ENCODE data around the gene MMP10.
"Not testable (repeated sequence)": the region's sequence is repeated elsewhere in the genome, so short reads cannot be mapped to it uniquely, and the experiment has no call there.

The MMP10 gene

DNA sequence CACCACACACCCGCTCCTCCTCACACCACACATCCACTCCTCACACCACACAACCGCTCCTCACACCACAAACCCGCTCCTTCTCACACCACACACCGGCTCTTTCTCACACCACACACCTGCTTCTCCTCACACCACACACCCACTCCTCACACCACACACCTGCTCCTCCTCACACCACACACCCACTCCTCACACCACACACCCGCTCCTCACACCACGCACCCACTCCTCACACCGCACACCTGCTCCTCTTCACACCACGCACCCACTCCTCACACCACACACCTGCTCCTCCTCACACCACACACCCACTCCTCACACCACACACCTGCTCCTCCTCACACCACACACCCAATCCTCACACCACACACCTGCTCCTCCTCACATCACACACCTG, 49.5 kb downstream of the MMP10 start:
- not testable (repeated sequence) for H3K36me3 ChIP-seq (ENCODE audit: control insufficient read depth, insufficient read depth, low read length); H3K4me1 ChIP-seq (ENCODE audit: control insufficient read depth, insufficient read depth, low read length, poor library complexity, severe bottlenecking); H3K9me3 ChIP-seq (ENCODE audit: control insufficient read depth, low read length); H3K27me3 ChIP-seq (replicated peaks; ENCODE audit: control insufficient read depth, insufficient read depth, low read length, poor library complexity, severe bottlenecking); H3K4me3 ChIP-seq (ENCODE audit: insufficient read depth, low read depth, low read length, poor library complexity, severe bottlenecking); H3K27ac ChIP-seq (ENCODE audit: insufficient read depth, low read length, poor library complexity, severe bottlenecking); DNase-seq

DNA sequence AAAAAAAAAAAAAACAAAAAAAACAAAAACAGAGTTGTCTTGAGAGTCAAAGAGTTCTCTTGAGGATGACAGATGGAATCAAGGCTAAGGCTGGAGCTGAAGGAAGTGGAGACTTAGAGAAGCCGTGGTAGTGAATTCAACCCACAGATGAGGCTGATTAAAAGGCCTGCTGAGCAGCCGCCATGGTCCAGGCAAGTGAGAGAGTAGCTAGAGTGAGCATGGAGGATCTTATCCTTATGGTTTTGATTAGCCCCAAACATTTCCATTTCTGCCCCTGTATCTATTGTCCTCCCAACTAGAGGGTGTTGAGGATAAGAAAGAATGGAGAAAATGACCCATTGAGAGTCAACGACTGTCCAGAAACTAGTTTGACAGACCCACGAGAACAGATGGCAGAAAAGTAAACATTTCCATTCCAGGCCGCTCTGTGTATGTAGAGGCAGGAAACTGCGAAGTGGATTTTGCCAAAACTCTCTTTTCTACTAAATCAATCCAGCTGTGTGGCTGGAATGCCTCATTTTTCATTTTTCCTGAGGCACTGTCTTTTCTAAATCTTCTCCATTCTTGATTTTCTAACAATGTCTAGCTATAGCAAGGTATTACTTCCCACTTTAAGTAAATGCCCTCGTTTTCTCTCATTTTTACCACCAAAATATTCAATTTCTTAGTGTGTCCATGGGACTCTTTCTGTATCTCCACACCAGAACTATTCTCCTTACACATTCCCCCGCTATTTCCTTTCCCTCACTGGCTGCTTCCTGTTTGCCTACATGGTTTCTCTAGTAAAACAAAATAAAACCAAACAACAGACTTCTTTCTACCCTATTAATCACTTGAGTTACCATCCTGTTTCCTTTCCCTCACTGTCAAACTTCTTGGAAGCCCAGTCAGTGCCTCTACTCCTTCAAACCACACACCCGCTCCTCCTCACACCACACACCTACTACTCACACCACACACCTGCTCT, 50.3 kb downstream of the MMP10 start:
- Histone ChIP-seq H3K27ac (ENCODE audit: insufficient read depth, low read length, poor library complexity, severe bottlenecking) (no peak overlapping the region), H3K9me3 (ENCODE audit: control insufficient read depth, low read length) (no peaks in the 10 kb centered on the region), H3K4me1 (ENCODE audit: control insufficient read depth, insufficient read depth, low read length, poor library complexity, severe bottlenecking) (no peaks in the 10 kb centered on the region), H3K36me3 (ENCODE audit: control insufficient read depth, insufficient read depth, low read length) (no peaks in the 10 kb centered on the region), H3K4me3 (ENCODE audit: insufficient read depth, low read depth, low read length, poor library complexity, severe bottlenecking) (no peak overlapping the region), H3K27me3 (replicated peaks; ENCODE audit: control insufficient read depth, insufficient read depth, low read length, poor library complexity, severe bottlenecking) (no peaks in the 10 kb centered on the region)
- no peak for DNase-seq

DNA sequence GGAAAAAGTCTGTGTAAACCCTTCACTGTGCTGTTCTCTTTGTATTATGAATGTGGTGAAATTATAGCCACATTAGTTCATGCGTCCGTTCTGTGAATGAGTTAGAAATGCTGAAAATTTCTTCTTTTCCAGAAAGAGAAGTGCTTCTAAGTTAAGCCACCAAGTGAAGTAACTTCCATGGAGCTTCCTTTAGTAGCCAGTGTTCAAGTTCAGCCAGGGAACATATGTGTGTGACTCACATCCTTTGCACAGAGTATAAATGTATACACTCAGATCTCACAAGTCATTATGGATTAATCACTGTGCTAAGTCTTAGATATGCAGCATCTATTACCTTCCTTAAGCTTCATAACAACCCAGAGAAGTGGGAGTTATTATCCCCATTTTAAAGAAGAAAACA, 52.5 kb downstream of the MMP10 start:
- no peak overlapping the region for H3K4me3 ChIP-seq (ENCODE audit: insufficient read depth, low read depth, low read length, poor library complexity, severe bottlenecking)
- no peaks in the 10 kb centered on the region for H3K9me3 ChIP-seq (ENCODE audit: control insufficient read depth, low read length)
- no peaks in the 10 kb centered on the region for H3K27me3 ChIP-seq (replicated peaks; ENCODE audit: control insufficient read depth, insufficient read depth, low read length, poor library complexity, severe bottlenecking)
- no peak for DNase-seq
- no peaks in the 10 kb centered on the region for H3K4me1 ChIP-seq (ENCODE audit: control insufficient read depth, insufficient read depth, low read length, poor library complexity, severe bottlenecking)
- H3K36me3 ChIP-seq (ENCODE audit: control insufficient read depth, insufficient read depth, low read length), result no peaks in the 10 kb centered on the region
- no peak overlapping the region for H3K27ac ChIP-seq (ENCODE audit: insufficient read depth, low read length, poor library complexity, severe bottlenecking)

DNA sequence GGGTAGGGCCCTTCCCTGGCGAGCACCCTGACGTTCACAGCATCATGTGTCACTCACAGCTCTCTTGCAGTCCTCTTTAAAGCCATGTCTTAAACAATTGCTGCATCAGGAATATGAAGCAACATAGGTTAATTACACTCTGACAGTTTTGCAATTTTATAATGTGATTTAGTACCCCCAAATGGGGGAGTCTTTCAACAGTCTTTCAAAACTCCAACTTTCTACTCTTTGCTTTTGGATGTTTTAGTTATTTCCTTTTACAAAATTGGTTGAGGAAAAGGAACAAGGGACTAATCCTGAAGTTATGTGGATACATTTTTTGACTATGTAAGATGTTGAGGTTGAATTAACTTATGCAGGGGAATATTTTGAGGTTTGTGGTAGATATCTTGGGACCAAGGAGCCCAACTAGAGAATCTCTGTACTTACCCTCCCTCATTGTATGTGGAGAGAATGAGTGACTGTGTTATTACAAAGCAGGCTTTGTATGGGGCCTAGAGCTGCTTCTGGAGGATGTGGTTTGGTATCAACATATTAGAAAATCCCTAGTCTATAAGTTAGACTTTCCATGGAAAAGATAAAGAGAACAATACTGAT, 55.4 kb downstream of the MMP10 start, which contains the start of gene MMP8:
Gene MMP8 (minus strand): TSS at position 51 of the 597 bp plus-strand sequence. CDS start 99 bp downstream, outside the sequence.
- H3K9me3 ChIP-seq (ENCODE audit: control insufficient read depth, low read length), result no peaks in the 10 kb centered on the region
- H3K27me3 ChIP-seq (replicated peaks; ENCODE audit: control insufficient read depth, insufficient read depth, low read length, poor library complexity, severe bottlenecking), result no peaks in the 10 kb centered on the region
- H3K27ac ChIP-seq (ENCODE audit: insufficient read depth, low read length, poor library complexity, severe bottlenecking), result no peak within 1 kb of the TSS
- no peaks in the 10 kb centered on the region for H3K4me1 ChIP-seq (ENCODE audit: control insufficient read depth, insufficient read depth, low read length, poor library complexity, severe bottlenecking)
- no peak within 1 kb of the TSS for H3K4me3 ChIP-seq (ENCODE audit: insufficient read depth, low read depth, low read length, poor library complexity, severe bottlenecking)
- DNase-seq, result no peak
- H3K36me3 ChIP-seq (ENCODE audit: control insufficient read depth, insufficient read depth, low read length), result no peaks in the 10 kb centered on the region

DNA sequence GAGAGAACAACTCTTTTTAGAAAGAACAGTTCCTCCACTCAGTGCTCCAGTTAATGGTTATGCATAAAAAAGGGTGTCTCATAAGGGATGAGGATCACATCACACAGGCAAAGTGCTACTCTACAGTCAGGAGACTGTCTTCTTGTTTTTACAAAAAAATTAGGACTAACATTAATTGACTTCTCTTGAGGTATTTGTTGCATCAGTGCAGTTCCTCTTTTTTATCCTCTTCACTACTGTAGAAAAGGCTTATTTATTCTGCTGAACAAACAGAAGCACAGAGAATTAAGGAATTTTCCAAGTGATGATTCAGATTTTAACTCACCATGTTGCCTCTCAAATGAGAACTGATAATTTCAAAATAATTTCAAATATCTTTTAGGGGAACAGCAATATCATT, 57.6 kb downstream of the MMP10 start:
- H3K27me3 ChIP-seq (replicated peaks; ENCODE audit: control insufficient read depth, insufficient read depth, low read length, poor library complexity, severe bottlenecking), result no peaks in the 10 kb centered on the region
- no peak for DNase-seq
- no peak overlapping the region for H3K27ac ChIP-seq (ENCODE audit: insufficient read depth, low read length, poor library complexity, severe bottlenecking)
- no peaks in the 10 kb centered on the region for H3K4me1 ChIP-seq (ENCODE audit: control insufficient read depth, insufficient read depth, low read length, poor library complexity, severe bottlenecking)
- H3K9me3 ChIP-seq (ENCODE audit: control insufficient read depth, low read length), result no peaks in the 10 kb centered on the region
- no peaks in the 10 kb centered on the region for H3K36me3 ChIP-seq (ENCODE audit: control insufficient read depth, insufficient read depth, low read length)
- no peak overlapping the region for H3K4me3 ChIP-seq (ENCODE audit: insufficient read depth, low read depth, low read length, poor library complexity, severe bottlenecking)

All from effector memory CD4-positive, alpha-beta T cell (primary cell).